GM23248 (cell line): ENCODE results near the gene TOMM6.

Experiments used
- EZH2 ChIP-seq: fragments of 200-600 bp; sonication (generic); IDR thresholded peaks from 2 replicates; pipeline ENCODE4 v1.6.1; 2018; ENCODE audit warnings: antibody characterized with exemption, mild to moderate bottlenecking; ENCODE audit not compliant: insufficient read depth, poor library complexity, severe bottlenecking
- EZH2phosphoT487 ChIP-seq: fragments of 200-600 bp; sonication (generic); IDR thresholded peaks from 2 replicates; pipeline ENCODE4 v1.6.1; 2018; ENCODE audit warnings: antibody characterized with exemption, moderate library complexity, mild to moderate bottlenecking, low read depth; ENCODE audit not compliant: insufficient read depth

- TF ChIP-seq EZH2phosphoT487 (no peak), EZH2 (no peak)
These were observed 39.4 kb upstream of the TOMM6 start for GRCh38 chr6:41748102-41748477.
